Naive thymus-derived CD4-positive, alpha-beta T cell (primary cell): ENCODE results near the gene SPTLC2. TPM values are rescaled to one million over a fixed set of nuclear protein-coding genes. Genes with fewer than 3 reads are reported as not detected.

Source experiments
- ATAC-seq: fragments of 150-1000 bp; cut with Tn5 transposase; 2 replicates; pipeline ENCODE4 v1.10.0; 2021; ENCODE audit warnings: mild to moderate bottlenecking, moderate library complexity
- CTCF ChIA-PET: fragments of 350-600 bp; sonication (Branson Sonifier 250); formaldehyde crosslinking; loops from one replicate; lab custom pipeline; 2021; ENCODE audit warnings: antibody characterized with exemption; lab: Charles Lee
- POLR2A ChIA-PET: fragments of 350-600 bp; sonication (Branson Sonifier 250); formaldehyde crosslinking; loops from one replicate; lab custom pipeline; 2021; ENCODE audit warnings: antibody characterized with exemption, inconsistent platforms; lab: Charles Lee
- DNase-seq, 9 donors: peaks; one replicate each; pipeline versions ENCODE4 v3.0.0 to v3.0.0-alpha.2; 2020 to 2022; ENCODE audit warnings: mixed read lengths in 1 of 9
- H3K27ac ChIP-seq: one replicate; pipeline ENCODE4 v1.7.0; 2013; ENCODE audit warnings: mild to moderate bottlenecking, low read depth, low read length, moderate library complexity
- H3K27me3 ChIP-seq, 2 donors: one replicate each; pipeline ENCODE4 v1.7.0; 2013; ENCODE audit warnings: low read length in 2 of 2, mild to moderate bottlenecking in 2 of 2, moderate library complexity in 2 of 2; ENCODE audit not compliant: control insufficient read depth in 2 of 2, insufficient read depth in 2 of 2
- H3K36me3 ChIP-seq, 3 experiments: 1 replicate in 2 of 3; 2 replicates in 1 of 3; pipeline ENCODE4 v1.7.0; 2013; ENCODE audit warnings: low read length in 3 of 3, mild to moderate bottlenecking in 3 of 3, moderate library complexity in 1 of 3; ENCODE audit not compliant: insufficient read depth in 3 of 3, control insufficient read depth in 2 of 3
- H3K4me1 ChIP-seq, 2 donors: one replicate each; pipeline ENCODE4 v1.7.0; 2013; ENCODE audit warnings: low read length in 2 of 2, mild to moderate bottlenecking in 2 of 2, moderate library complexity in 1 of 2; ENCODE audit not compliant: control insufficient read depth in 2 of 2, insufficient read depth in 2 of 2
- H3K4me3 ChIP-seq: 2 replicates; pipeline ENCODE4 v1.7.0; 2013; ENCODE audit warnings: mild to moderate bottlenecking, low read length
- H3K9me3 ChIP-seq, 3 experiments: 1 replicate in 2 of 3; 2 replicates in 1 of 3; pipeline ENCODE4 v1.7.0; 2013; ENCODE audit warnings: low read length in 3 of 3; ENCODE audit not compliant: control insufficient read depth in 2 of 3
- H3K27ac Mint-ChIP-seq, 9 donors: one replicate each; pipeline ENCODE4 v1.8.0; 2020 to 2022; ENCODE audit warnings: mixed read lengths in 9 of 9, mild to moderate bottlenecking in 8 of 9, moderate library complexity in 5 of 9, inconsistent platforms in 2 of 9
- H3K27me3 Mint-ChIP-seq, 5 donors: one replicate each; pipeline ENCODE4 v1.8.0; 2021 to 2022; ENCODE audit warnings: mixed read lengths in 5 of 5, mild to moderate bottlenecking in 1 of 5
- H3K36me3 Mint-ChIP-seq, 5 donors: one replicate each; pipeline ENCODE4 v1.8.0; 2020 to 2022; ENCODE audit warnings: mixed read lengths in 5 of 5, mild to moderate bottlenecking in 3 of 5, inconsistent platforms in 1 of 5
- H3K4me1 Mint-ChIP-seq, 7 donors: one replicate each; pipeline ENCODE4 v1.8.0; 2020 to 2022; ENCODE audit warnings: mixed read lengths in 7 of 7, mild to moderate bottlenecking in 3 of 7, inconsistent platforms in 1 of 7
- H3K4me3 Mint-ChIP-seq, 10 donors: one replicate each; pipeline ENCODE4 v1.8.0; 2020 to 2022; ENCODE audit warnings: mild to moderate bottlenecking in 10 of 10, mixed read lengths in 10 of 10, moderate library complexity in 6 of 10, inconsistent platforms in 2 of 10
- H3K9me3 Mint-ChIP-seq, 11 donors: one replicate each; pipeline ENCODE4 v1.8.0; 2020 to 2022; ENCODE audit warnings: mixed read lengths in 11 of 11, mild to moderate bottlenecking in 4 of 11, inconsistent platforms in 1 of 11, moderate library complexity in 1 of 11
- intact Hi-C, 2 donors: fragments of 100-400 bp; cut with micrococcal nuclease; formaldehyde crosslinking; loops; one replicate each; pipeline ENCODE4 v1.15.1; 2023
- polyA plus RNA-seq, 2 donors: library from polyadenylated mRNA; unstranded; fragments of 300-500 nt; fragmentation: Illumina TruSeq; gene quantifications; one replicate each; pipeline ENCODE4 v1.2.3, GENCODE V29; 2021
- total RNA-seq, 6 experiments: library from RNA in 5 of 6; stranded (reverse) in 5 of 6; gene quantifications; 1 replicate in 5 of 6; 2 replicates in 1 of 6; pipeline ENCODE4 v1.2.3 and lab custom pipeline; 2021 to 2026

The SPTLC2 gene
- total and polyA plus RNA-seq, 7 experiments from 2014 or later: 11.6 to 58.1 (median 24.7) TPM

GRCh38 chr14:77654001-77654441 is 37.6 kb upstream of the SPTLC2 start:
- Mint-ChIP-seq H3K9me3 (no peaks in the 10 kb centered on the region), H3K27ac (peak overlapping the region in 3 of 9 donors; percentile 36 to 62 (median 60)), H3K36me3 (no peaks in the 10 kb centered on the region), H3K27me3 (no peaks in the 10 kb centered on the region), H3K4me1 (peaks cover 0 to 25% (median 0%) of the 10 kb centered on the region in 7 donors), H3K4me3 (no peak overlapping the region)
- Histone ChIP-seq H3K4me1 (no peaks in the 10 kb centered on the region), H3K27ac (no peak overlapping the region), H3K4me3 (no peak overlapping the region), H3K36me3 (no peaks in the 10 kb centered on the region), H3K27me3 (no peaks in the 10 kb centered on the region), H3K9me3 (no peaks in the 10 kb centered on the region)
- ATAC-seq (no peak), DNase-seq (no peak)
- intact Hi-C loops: loop anchor here in 1 of 2 donors (10.0 kb wide), 1 partner anchor 941 kb away; no protein-coding TSS in a partner anchor
- CTCF ChIA-PET: interaction anchor here (0.9 kb wide), 1 partner anchor 12 kb away, joined by 4 read pairs; no protein-coding TSS in a partner anchor
- POLR2A ChIA-PET: no interaction called here

GRCh38 chr14:77649326-77649725 is 32.9 kb upstream of the SPTLC2 start:
- H3K36me3 ChIP-seq: no peaks in the 10 kb centered on the region
- Mint-ChIP-seq H3K27ac (no peak overlapping the region), H3K36me3 (no peaks in the 10 kb centered on the region), H3K9me3 (peaks cover 0 to 3% (median 0%) of the 10 kb centered on the region in 11 donors), H3K27me3 (peaks cover 0 to 3% (median 0%) of the 10 kb centered on the region in 5 donors), H3K4me1 (peaks cover 0 to 15% (median 0%) of the 10 kb centered on the region in 7 donors), H3K4me3 (no peak overlapping the region)
- H3K4me1 ChIP-seq: no peaks in the 10 kb centered on the region
- no peaks in the 10 kb centered on the region for H3K9me3 ChIP-seq
- ATAC-seq (no peak), DNase-seq (no peak)
- ChIA-PET CTCF (no interaction called here), POLR2A (no interaction called here)
- H3K27me3 ChIP-seq: no peaks in the 10 kb centered on the region
- no peak overlapping the region for H3K27ac ChIP-seq
- intact Hi-C loops: loop anchor here in 1 of 2 donors (10.0 kb wide), 1 partner anchor 55 kb away; no protein-coding TSS in a partner anchor
- no peak overlapping the region for H3K4me3 ChIP-seq

- no peaks in the 10 kb centered on the region for H3K9me3 ChIP-seq
- H3K4me1 ChIP-seq: no peaks in the 10 kb centered on the region
- CTCF ChIA-PET: interaction anchor here (0.6 kb wide), 1 partner anchor 21 kb away, joined by 5 read pairs; no protein-coding TSS in a partner anchor
- POLR2A ChIA-PET: no interaction called here
- no peaks in the 10 kb centered on the region for H3K36me3 ChIP-seq
- H3K36me3 Mint-ChIP-seq: no peaks in the 10 kb centered on the region
- H3K27me3 ChIP-seq: no peaks in the 10 kb centered on the region
- DNase-seq (no peak), ATAC-seq (no peak)
- H3K4me3 Mint-ChIP-seq: no peak overlapping the region
- H3K27ac Mint-ChIP-seq: no peak overlapping the region
- peaks cover 0 to 13% (median 0%) of the 10 kb centered on the region in 7 donors for H3K4me1 Mint-ChIP-seq
- intact Hi-C loops: loop anchor here in 1 of 2 donors (10.0 kb wide), 1 partner anchor 54 kb away; no protein-coding TSS in a partner anchor
- H3K4me3 ChIP-seq: no peak overlapping the region
- H3K27ac ChIP-seq: no peak overlapping the region
- peaks cover 0 to 3% (median 0%) of the 10 kb centered on the region in 11 donors for H3K9me3 Mint-ChIP-seq
- H3K27me3 Mint-ChIP-seq: peaks cover 0 to 3% (median 0%) of the 10 kb centered on the region in 5 donors
Observed at GRCh38 chr14:77648520-77649200, 32.2 kb upstream of the SPTLC2 start.

GRCh38 chr14:77647853-77648252 is 31.4 kb upstream of the SPTLC2 start:
- Histone ChIP-seq H3K36me3 (no peaks in the 10 kb centered on the region), H3K4me1 (no peaks in the 10 kb centered on the region), H3K9me3 (no peaks in the 10 kb centered on the region), H3K27ac (no peak overlapping the region), H3K27me3 (no peaks in the 10 kb centered on the region), H3K4me3 (no peak overlapping the region)
- H3K27me3 Mint-ChIP-seq: peaks cover 0 to 3% (median 0%) of the 10 kb centered on the region in 5 donors
- peaks cover 0 to 3% (median 0%) of the 10 kb centered on the region in 11 donors for H3K9me3 Mint-ChIP-seq
- no peak for ATAC-seq
- no peak for DNase-seq
- no peak overlapping the region for H3K4me3 Mint-ChIP-seq
- no peak overlapping the region for H3K27ac Mint-ChIP-seq
- H3K36me3 Mint-ChIP-seq: no peaks in the 10 kb centered on the region
- H3K4me1 Mint-ChIP-seq: peaks cover 0 to 10% (median 0%) of the 10 kb centered on the region in 7 donors
- intact Hi-C loops: loop anchor here in 1 of 2 donors (10.0 kb wide), 1 partner anchor 53 kb away; no protein-coding TSS in a partner anchor
- CTCF ChIA-PET: interaction anchor here (0.6 kb wide), 1 partner anchor 21 kb away, joined by 5 read pairs; no protein-coding TSS in a partner anchor
- POLR2A ChIA-PET: no interaction called here

- H3K27me3 ChIP-seq: no peaks in the 10 kb centered on the region
- ChIA-PET POLR2A (no interaction called here), CTCF (no interaction called here)
- Mint-ChIP-seq H3K9me3 (peaks cover 0 to 3% (median 0%) of the 10 kb centered on the region in 11 donors), H3K27me3 (peaks cover 0 to 3% (median 0%) of the 10 kb centered on the region in 5 donors), H3K36me3 (peaks cover 0 to 3% (median 0%) of the 10 kb centered on the region in 5 donors), H3K4me1 (peaks cover 0 to 7% (median 6%) of the 10 kb centered on the region in 7 donors), H3K27ac (no peak overlapping the region), H3K4me3 (no peak overlapping the region)
- DNase-seq: no peak
- H3K9me3 ChIP-seq: no peaks in the 10 kb centered on the region
- H3K27ac ChIP-seq: no peak overlapping the region
- peaks cover 0 to 3% of the 10 kb centered on the region in 2 donors for H3K4me1 ChIP-seq
- no peaks in the 10 kb centered on the region for H3K36me3 ChIP-seq
- no peak for ATAC-seq
- H3K4me3 ChIP-seq: no peak overlapping the region
- intact Hi-C loops: loop anchor here in 1 of 2 donors (10.0 kb wide), 1 partner anchor 52 kb away; no protein-coding TSS in a partner anchor
Observed at GRCh38 chr14:77646907-77647306, 30.5 kb upstream of the SPTLC2 start.

GRCh38 chr14:77645520-77646230 is 29.2 kb upstream of the SPTLC2 start:
- Histone ChIP-seq H3K27me3 (no peaks in the 10 kb centered on the region), H3K36me3 (no peaks in the 10 kb centered on the region), H3K4me3 (no peak overlapping the region), H3K27ac (no peak overlapping the region), H3K4me1 (peaks cover 8% of the 10 kb centered on the region in 2 donors), H3K9me3 (no peaks in the 10 kb centered on the region)
- H3K27me3 Mint-ChIP-seq: peaks cover 0 to 3% (median 0%) of the 10 kb centered on the region in 5 donors
- intact Hi-C loops: loop anchor here in 1 of 2 donors (10.0 kb wide), 1 partner anchor 51 kb away; no protein-coding TSS in a partner anchor
- H3K4me3 Mint-ChIP-seq: no peak overlapping the region
- H3K9me3 Mint-ChIP-seq: peaks cover 0 to 3% (median 0%) of the 10 kb centered on the region in 11 donors
- POLR2A ChIA-PET: no interaction called here
- peaks cover 0 to 17% (median 16%) of the 10 kb centered on the region in 7 donors for H3K4me1 Mint-ChIP-seq
- ATAC-seq: no peak
- no peak for DNase-seq
- peaks cover 0 to 3% (median 0%) of the 10 kb centered on the region in 5 donors for H3K36me3 Mint-ChIP-seq
- no peak overlapping the region for H3K27ac Mint-ChIP-seq
- CTCF ChIA-PET: no interaction called here
